Left kidney (tissue), 2 donors: ENCODE measurements around the gene SEC23A. TPM values are rescaled to one million over a fixed set of nuclear protein-coding genes. Genes with fewer than 3 reads are reported as not detected.
A peak's percentile ranks its signal among the peaks of the same experiment; 100 is the strongest.
"Not testable (repeated sequence)": the region's sequence is repeated elsewhere in the genome, so short reads cannot be mapped to it uniquely, and the experiment has no call there.

Experiments used
- DNase-seq: peaks from one replicate; pipeline ENCODE4 v3.0.0-alpha.2; 2013
- polyA plus RNA-seq: library from polyadenylated mRNA; unstranded; fragments of 120-200 nt; gene quantifications from one replicate; pipeline ENCODE4 v1.2.1, GENCODE V29; 2013; ENCODE audit not compliant: insufficient read length

SEC23A gene
- polyA plus RNA-seq, 1 donor = 71.0 TPM

DNA sequence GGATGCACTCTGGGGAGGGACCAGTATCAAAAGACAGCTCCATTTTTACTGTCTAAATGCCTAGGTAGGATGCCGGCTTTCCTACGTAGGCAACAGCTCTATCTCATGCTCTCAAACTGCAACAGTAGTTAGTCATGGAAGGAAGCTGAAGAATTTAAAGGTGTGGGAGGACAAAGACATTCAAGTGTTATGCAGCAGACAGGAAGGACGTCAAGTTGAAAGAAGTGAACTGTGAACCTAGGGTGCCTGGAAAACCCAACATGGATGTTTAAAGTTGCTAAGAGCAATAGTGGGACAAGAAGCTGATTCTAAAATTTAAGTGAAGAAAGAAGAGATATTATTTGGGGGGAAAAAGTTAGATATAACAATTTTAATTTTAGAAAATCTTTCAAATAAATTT is 5.9 kb downstream of the SEC23A start:
- DNase-seq = peak; percentile 20

- no peak for DNase-seq
Measured at GRCh38 chr14:39094515-39094914, 8.5 kb downstream of the SEC23A start.

DNA sequence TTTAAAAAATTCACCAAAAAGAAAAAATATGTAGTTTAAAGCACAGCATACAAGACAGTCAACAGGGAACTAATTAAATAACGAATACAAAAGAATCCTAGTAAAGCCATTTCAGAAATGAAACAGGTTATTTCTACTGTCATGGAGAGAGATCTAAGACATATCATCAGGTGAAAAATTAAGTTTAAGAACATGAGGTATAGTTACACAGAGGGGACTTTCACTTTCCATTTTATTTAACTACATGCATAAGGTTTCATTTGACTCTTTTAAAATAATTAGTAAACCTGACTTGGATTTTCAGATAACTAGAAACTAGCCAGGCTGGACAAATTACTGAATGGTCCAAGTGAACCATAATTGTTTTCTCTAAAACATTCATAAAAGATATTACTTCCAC is 11.3 kb downstream of the SEC23A start:
- DNase-seq = no peak

DNA sequence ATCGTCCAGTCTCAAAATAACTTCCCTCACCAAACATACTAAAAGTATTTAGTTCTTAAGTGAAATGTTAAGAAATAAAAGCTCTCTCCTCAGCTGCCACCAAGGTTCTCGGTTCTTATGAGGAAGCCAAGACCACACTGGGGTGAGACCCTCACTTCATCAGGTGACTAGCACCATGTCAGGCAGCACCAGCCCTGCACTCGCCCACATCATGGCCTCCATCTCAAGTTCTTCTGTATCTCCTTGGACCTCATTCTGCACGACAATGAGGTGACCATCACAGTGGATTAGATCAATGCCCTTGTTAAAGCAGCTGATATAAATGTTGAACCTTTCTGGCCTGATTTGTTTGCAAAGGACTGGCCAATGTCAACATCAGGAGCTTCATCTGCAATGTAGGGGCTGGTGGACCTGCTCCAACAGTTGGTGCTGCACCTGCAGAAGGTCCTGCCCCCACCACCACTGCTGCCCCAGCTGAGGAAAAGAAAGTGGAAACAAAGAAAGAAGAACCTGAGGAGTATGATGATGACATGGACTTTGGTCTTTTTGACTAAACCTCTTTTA is 12.4 kb downstream of the SEC23A start:
- no peak for DNase-seq

DNA sequence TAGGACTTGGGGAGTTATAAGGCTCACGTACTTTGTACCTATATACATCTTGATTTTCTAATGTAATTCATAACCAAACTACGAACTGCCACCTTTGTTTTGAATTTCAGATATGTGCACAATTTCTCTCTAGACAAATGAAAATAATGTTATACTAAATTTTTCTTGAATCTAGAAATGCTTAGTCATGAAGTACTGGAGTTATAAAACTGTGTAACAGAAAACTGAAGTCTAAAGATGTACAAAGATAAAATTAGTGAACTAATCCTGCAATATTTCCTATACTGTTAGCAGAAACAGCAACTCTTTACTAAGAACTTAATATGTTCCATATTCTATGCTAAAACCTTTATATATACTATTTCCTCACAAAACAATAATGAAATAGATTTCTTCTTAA is 15.5 kb downstream of the SEC23A start:
- no peak for DNase-seq

- no peak for DNase-seq
Measured at GRCh38 chr14:39085933-39086332, 17.1 kb downstream of the SEC23A start.

DNA sequence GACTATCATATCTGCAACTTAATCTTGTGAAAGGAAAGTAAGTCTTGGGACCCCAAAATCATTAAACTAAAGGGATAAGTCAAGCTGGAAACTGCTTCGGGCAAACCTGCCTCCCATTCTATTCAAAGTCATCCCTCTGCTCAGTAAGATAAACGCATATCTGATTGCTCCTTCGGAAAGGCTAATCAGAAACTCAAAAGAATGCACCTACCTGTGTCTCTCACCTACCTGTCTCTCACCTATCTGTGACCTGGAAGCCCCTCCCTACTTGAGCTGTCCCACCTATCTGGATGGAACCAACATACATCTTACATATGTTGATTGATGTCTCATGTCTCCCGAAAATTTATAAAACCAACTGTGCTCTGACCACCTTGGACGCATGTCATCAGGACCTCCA is 19.9 kb downstream of the SEC23A start:
- DNase-seq = no peak

DNA sequence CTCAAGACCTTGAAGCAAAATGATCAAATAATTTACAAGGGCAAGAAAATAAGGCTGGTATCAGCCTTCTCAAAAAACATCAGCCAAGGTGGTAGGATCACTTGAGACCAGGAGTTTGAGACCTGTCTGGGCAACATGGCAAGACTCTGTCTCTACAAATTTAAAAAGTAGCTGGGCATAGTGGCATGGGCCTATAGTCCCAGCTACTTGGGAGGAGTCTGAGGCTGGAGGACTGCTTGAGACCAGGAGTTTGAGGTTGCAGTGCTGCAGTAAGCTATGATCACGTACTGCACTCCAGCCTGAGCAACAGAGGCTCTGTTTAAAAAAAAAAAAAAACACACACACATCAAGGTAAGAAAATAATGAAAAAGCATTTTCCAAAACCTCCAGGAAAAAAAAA is 22.1 kb downstream of the SEC23A start:
- no peak for DNase-seq

DNA sequence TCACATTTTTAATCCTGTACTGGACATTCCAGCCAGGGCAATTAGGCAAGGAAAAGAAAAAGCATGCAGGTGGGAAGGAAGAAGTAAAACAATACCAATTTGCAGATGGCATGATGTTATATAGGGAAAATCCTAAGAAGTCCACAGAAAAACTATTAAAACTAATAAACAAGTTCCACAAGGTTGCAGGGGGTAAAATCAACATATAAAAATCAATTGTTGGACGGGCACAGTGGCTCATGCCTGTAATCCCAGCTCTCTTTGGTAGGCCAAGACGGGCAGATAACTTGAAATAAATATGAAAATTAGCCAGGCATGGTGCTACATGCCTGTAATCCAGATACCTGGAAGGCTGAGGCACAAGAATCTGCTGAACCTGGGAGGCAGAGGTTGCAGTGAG is 31.9 kb downstream of the SEC23A start:
- DNase-seq = no peak

DNA sequence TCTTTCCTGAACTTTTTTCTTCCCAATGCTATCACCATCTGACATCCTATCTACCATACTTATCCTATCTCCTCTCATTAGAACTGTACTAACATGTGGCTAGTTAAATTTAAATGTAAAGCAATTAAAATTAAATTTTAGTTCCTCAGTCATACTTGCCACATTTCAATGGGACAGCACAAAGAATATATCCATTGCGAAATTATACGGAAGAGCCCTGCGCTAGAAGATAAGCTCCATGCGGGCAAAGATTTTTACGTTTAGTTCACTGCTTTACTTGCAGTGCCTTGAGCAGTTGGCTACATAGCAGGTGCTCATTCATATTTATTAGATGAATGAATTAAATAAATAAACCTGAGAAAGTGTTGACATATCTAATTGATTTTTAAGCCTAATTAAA is 33.1 kb downstream of the SEC23A start:
- no peak for DNase-seq

GRCh38 chr14:39069169-39069805 is 33.7 kb downstream of the SEC23A start:
- DNase-seq = not testable (repeated sequence)

DNA sequence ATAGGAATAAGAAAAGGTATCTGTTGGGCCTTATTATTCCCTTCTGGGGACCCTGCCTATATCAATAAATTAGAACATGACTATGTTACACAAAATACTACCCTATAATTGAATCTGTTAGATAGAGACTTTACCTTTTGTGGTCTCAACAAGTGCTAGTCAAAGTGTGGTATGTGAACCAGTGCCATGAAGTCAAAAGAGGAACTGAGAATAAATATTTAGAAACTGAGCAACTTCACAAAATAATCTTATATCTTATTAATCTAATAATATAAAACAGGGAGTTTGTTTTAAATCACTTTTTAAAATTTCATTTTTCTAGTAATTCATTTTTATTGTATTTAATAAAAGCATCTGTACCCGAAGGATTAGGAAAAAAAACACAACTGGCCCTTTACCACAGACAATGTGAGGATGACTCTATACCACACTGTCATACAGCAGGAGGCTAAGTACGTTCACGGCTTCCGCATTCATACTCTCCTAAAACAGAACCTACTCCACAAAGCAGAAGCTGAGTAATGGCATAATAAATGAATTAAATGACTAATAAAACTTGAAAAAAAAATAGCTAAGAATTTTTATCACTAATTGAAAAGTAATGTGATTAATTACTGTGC is 42.1 kb downstream of the SEC23A start:
- no peak for DNase-seq

GRCh38 chr14:39055786-39056474 is 47.1 kb downstream of the SEC23A start:
- no peak for DNase-seq

- not testable (repeated sequence) for DNase-seq
Measured at GRCh38 chr14:39052869-39053454, 50.1 kb downstream of the SEC23A start.

DNA sequence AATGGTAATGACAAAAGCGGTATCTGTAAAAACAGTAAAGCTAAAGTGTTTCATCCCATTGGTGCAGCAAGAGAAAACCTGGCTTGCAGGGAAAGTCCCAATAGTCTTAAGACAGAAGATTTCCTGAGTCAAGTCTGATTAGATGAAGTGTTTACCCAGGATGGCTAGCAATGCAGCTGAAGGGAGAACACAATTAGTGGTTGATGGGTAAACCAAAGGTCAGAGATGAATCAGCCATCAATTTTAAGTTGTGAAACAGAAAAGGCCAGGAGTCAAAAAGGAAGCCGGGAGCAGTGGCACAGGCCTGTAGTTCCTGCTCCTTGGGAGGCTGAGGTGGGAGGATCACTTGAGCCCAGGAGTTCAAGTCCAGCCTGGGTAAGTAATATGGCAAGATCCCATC is 52.6 kb downstream of the SEC23A start:
- DNase-seq = no peak

DNA sequence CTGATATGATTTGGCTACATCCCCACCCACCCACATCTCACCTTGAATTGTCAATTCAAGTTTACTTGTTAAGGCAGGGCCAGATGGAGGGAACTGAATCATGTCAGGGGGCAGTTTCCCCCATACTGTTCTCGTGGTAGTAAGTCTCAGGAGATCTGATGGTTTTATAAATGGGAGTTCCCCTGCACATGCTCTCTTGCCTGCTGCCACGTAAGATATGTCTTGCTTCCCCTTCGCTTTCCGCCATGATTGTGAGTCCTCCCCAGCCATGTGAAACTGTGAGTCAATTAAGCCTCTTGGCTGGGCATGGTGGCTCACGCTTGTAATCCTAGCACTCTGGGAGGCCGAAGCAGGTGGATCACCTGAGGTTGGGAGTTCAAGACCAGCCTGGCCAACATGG is 57.1 kb downstream of the SEC23A start:
- not testable (repeated sequence) for DNase-seq

GRCh38 chr14:39043352-39043943 is 59.6 kb downstream of the SEC23A start:
- DNase-seq = no peak

GRCh38 chr14:39040529-39040928 is 62.5 kb downstream of the SEC23A start:
- DNase-seq = no peak

DNA sequence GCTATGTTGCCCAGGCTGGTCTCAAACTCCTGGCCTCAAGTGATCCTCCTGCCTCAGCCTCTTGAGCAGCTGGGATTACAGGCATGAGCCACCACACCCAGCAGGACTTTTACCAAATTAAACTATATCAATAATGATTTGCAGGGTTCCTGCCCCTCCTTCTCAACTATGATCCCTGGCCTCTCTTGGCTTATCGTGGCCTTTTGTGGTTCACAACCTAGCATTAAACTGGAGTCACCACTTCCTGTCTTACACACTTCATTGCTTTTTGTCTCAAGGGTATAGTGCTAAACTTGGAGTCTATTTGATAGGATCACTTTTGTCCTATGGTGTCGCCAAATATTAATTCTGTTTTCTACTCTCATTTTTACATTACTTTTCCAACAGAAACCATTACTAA is 64.5 kb downstream of the SEC23A start:
- DNase-seq = no peak

DNA sequence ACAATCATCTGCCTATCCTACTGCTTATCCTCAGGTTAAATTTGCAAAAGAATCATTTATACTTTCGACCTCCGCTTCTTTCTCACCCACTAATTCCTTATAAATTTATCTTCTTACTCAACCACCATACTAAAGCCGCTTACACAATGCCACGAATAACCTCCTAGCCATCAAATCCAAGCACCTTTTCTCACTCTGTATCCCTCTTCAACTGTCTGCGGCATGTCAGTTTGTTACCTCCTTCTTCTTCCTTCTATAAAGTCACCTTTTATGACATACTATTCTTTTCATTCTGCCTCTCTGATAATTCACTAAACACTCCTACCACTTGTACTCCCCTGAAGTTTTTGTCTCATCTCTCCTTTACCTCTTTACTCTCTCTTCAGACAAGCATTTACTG is 66.3 kb downstream of the SEC23A start:
- DNase-seq = no peak

- no peak for DNase-seq
Measured at GRCh38 chr14:39035336-39035735, 67.7 kb downstream of the SEC23A start.

- DNase-seq = no peak
Measured at GRCh38 chr14:39034481-39035296, 68.3 kb downstream of the SEC23A start.
